ENCODE results near the gene CCDC39. TPM values are rescaled to one million over a fixed set of nuclear protein-coding genes. Genes with fewer than 3 reads are reported as not detected.

Gene CCDC39
- total and polyA plus RNA-seq, 9 of the 15 experiments (the other 6 are each of a cell fraction or from before 2014, with no cell fraction given), result not detected

- Histone ChIP-seq H3K4me1 (replicated peaks in 1 of 2; ENCODE audit: control insufficient read depth in 2 of 2, insufficient read depth in 2 of 2, low read length in 2 of 2) (no peaks in the 10 kb centered on the region), H3K9me1 (ENCODE audit: control insufficient read depth, insufficient read depth, low read length) (no peaks in the 10 kb centered on the region), H4K20me1 (replicated peaks; ENCODE audit: control insufficient read depth, insufficient read depth, low read length) (no peaks in the 10 kb centered on the region), H3K27me3 (ENCODE audit: control insufficient read depth in 2 of 2, insufficient read depth in 2 of 2, low read length in 2 of 2) (peaks cover 0 to 3% of the 10 kb centered on the region in 2 experiments; a peak in 1 of 5 replicates), H3K9ac (ENCODE audit: insufficient read depth in 1 of 2, low read depth in 2 of 2, low read length in 2 of 2) (no peak overlapping the region), H3K4me3 (no peak overlapping the region), H3K27ac (ENCODE audit: extremely low read depth, low read depth, low read length) (no peak overlapping the region), H2AFZ (ENCODE audit: low read depth, low read length) (no peak overlapping the region), H3K79me2 (ENCODE audit: control insufficient read depth, insufficient read depth, low read length) (no peaks in the 10 kb centered on the region), H3K9me3 (replicated peaks; ENCODE audit: control insufficient read depth, insufficient read depth, low read depth, low read length) (no peaks in the 10 kb centered on the region), H3K36me3 (ENCODE audit: control insufficient read depth, insufficient read depth, low read length) (no peaks in the 10 kb centered on the region), H3K4me2 (ENCODE audit: insufficient read depth, low read length) (no peak overlapping the region)
- no peak for DNase-seq (ENCODE audit: extremely low read depth in 1 of 4, low spot score in 3 of 4)
- 0% methylated on average over 1 of the region's 1 CpG for WGBS (ENCODE audit: insufficient coverage, low coverage, missing lambda C conversion rate)
- intact Hi-C loops (cut with micrococcal nuclease), result loop anchor here (1.0 to 5.0 kb wide), 2 partner anchors 666 to 828 kb away; no protein-coding TSS in a partner anchor
- POLR2A ChIA-PET, result no interaction called here
- BruUV-seq (replicated peaks), result no TSS peak
- no peak for FAIRE-seq
- TF ChIP-seq RB1 (IDR thresholded peaks at IDR 0.05; ENCODE audit: low read depth) (no peak), KDM4B (IDR thresholded peaks at IDR 0.05; ENCODE audit: borderline replicate concordance in 2 of 2, low read depth in 1 of 2) (no peak), ZEB2 (IDR thresholded peaks at IDR 0.05) (no peak), STAG1 (CRISPR knock-in tag; IDR thresholded peaks at IDR 0.05; ENCODE audit: borderline replicate concordance) (no peak), RBM17 (IDR thresholded peaks at IDR 0.05; ENCODE audit: borderline replicate concordance, low read depth, low read length) (no peak), ZZZ3 (IDR thresholded peaks at IDR 0.05) (no peak), HLTF (IDR thresholded peaks at IDR 0.05) (no peak), TGIF2 (CRISPR knock-in tag; IDR thresholded peaks at IDR 0.05) (no peak), ELF1 (tag; IDR thresholded peaks at IDR 0.05) (no peak), ZNF785 (CRISPR knock-in tag; IDR thresholded peaks at IDR 0.05) (no peak)
- TF ChIP-seq, protein P1, sequence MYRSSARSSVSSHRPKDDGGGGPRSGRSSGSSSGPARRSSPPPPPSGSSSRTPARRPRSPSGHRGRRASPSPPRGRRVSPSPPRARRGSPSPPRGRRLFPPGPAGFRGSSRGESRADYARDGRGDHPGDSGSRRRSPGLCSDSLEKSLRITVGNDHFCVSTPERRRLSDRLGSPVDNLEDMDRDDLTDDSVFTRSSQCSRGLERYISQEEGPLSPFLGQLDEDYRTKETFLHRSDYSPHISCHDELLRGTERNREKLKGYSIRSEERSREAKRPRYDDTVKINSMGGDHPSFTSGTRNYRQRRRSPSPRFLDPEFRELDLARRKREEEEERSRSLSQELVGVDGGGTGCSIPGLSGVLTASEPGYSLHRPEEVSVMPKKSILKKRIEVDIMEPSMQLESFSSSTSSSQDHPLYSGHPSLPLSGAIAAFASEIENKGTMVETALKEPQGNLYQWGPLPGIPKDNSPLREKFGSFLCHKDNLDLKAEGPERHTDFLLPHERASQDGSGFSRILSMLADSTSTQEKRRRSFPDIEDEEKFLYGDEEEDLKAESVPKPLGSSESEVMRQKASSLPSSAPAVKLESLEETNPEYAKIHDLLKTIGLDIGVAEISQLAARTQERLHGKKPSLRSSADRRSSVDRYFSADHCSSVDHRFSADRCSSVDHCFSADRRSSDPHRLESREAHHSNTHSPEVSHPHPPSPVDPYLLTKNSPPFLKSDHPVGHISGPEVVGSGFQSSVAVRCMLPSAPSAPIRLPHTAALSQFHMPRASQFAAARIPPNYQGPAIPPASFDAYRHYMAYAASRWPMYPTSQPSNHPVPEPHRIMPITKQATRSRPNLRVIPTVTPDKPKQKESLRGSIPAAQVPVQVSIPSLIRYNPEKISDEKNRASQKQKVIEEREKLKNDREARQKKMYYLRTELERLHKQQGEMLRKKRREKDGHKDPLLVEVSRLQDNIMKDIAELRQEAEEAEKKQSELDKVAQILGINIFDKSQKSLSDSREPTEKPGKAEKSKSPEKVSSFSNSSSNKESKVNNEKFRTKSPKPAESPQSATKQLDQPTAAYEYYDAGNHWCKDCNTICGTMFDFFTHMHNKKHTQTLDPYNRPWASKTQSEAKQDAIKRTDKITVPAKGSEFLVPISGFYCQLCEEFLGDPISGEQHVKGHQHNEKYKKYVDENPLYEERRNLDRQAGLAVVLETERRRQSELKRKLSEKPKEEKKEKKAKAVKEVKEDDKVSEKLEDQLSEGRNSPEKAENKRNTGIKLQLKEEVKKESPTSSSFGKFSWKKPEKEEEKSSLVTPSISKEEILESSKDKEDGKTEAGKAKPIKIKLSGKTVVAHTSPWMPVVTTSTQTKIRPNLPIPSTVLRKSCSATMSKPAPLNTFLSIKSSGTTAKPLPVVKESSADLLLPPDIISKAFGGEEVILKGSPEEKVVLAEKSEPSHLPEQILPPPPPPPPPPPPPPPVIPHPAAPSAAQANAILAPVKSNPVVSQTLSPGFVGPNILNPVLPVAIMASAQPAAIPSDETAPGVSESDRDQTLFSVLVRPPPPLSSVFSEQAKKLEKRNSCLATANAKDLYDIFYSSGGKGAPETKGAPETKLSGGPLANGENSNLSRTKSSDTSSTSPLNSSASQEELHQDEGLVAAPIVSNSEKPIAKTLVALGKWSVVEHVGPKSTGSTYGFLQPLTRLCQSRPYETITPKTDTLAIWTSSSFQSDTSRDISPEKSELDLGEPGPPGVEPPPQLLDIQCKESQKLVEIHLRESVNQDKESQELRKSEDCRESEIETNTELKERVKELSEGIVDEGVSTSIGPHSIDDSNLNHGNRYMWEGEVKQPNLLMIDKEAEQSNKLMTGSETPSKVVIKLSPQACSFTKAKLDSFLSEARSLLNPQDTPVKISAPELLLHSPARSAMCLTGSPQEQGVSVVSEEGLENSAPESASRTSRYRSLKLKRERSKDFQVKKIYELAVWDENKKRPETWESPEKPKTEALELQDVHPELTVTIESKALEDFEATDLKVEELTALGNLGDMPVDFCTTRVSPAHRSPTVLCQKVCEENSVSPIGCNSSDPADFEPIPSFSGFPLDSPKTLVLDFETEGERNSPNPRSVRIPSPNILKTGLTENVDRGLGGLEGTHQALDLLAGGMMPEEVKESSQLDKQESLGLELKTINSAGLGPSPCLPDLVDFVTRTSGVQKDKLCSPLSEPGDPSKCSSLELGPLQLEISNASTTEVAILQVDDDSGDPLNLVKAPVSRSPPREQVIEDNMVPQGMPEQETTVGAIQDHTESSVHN (IDR thresholded peaks at IDR 0.05; ENCODE audit: borderline replicate concordance in 1 of 2, low read depth in 1 of 2), result no peak
- in situ Hi-C loops (cut with MboI), result loop anchor here (5.0 kb wide), 1 partner anchor 668 kb away; no protein-coding TSS in a partner anchor
- CTCF ChIA-PET (ENCODE audit: low intra/inter-chr PET ratio), result no interaction called here
- no peak for ATAC-seq
These were observed 83.7 kb downstream of the CCDC39 start for GRCh38 chr3:180595559-180595935.

Measured in K562 (cell line).